ENCODE data around the gene C14orf180. TPM values are rescaled to one million over a fixed set of nuclear protein-coding genes. Genes with fewer than 3 reads are reported as not detected.

C14orf180 gene
- total RNA-seq, 1 donor from 2014 or later: 40.0 TPM

DNA sequence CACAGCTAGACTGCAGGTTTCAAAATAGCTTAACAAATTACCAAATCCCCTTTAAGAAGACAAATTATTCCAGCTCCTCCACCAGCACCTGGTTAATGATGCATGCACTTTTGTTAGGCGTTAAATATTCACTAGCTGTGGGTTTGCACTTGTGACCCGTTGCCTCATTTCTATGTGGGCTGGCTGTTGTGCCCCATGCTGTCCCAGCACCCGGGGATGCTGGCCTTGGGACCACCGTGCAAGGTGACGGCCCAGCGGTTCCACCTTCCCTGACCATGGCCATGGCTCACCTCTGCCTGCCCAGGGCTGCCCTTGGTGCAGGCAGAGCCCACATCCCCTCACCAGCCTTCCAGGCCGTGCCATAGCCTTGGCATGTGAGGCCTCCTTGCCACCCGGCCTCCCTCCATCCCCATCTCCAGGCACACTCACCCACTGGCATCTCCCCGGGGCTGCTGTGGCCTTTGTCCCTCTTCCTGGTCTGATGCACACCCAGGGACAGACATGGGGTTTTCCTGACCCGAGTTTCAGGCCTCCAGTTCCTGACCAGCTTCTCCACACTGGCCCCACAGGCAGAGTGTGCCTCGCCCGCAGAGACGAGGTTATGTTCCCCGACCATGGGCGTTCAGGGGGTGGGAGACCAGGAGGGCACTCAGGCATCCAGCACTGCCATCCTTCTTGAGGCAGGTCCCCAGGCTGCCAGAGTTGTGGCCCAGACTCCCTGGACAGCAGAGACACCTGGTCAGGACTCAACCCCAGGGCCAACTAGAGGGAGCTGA, 20.3 kb upstream of the C14orf180 start:
- no peak for ATAC-seq
- peak; percentile 62 for DNase-seq (ENCODE audit: missing footprints)
- intact Hi-C loops (cut with DNase I): no loop called here

DNA sequence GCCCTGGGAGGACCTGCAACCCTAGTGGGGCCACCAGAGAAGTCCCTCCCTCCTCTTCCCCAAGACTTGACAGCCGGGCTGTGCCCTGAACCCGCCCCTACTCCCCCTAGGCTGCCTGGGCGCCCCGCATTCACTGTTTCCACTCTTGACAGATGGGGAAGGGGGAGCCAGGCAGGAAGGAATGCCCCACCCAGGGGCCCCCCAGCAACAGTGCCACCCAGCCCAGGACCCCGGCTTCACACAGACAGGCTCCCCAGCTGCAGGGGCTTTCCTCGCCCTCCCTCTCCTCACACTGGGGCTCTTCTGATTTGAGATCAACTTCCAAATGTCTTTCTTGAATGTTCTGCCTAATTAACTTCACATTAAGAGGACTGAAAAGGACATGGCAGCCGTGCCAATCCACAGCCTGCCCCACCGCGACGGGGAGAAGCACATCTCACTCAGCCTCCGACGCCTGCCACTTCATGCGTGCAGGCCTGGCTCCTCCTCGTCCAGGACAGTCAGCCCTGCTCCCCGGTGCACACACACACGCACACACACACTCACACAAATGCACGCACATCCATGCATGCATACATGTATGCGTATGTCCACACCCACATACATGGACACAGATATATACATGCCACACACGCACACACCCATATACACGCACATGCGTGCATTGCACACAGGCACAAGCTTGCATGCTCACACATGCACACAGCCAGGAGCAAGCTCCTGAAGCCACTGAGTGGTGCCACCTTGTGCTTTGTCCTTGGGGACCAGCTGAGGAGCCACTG, 19.6 kb upstream of the C14orf180 start:
- DNase-seq (ENCODE audit: missing footprints): peak; percentile 39
- intact Hi-C loops (cut with DNase I): loop anchor here (5.0 kb wide), 2 partner anchors 82 to 483 kb away; no protein-coding TSS in a partner anchor
- ATAC-seq: no peak

DNA sequence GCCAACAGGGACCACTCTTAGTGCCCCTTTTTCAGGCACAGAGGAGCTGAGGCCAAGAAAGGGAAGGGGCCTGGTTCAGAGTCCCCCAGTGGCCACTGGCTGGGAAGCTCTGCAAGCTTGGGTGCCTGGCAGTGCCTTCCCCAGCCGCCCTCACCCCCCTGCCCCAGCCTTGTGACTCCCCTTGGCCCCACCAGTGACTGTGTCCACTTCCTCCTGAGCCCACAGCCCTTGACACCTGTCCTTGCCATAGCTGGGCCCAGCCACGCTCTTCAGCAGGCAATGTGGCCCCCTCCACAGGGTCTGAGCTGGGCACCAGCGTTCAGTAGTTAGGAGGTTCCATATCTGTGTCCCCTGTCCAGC, 19.0 kb upstream of the C14orf180 start:
- DNase-seq (ENCODE audit: missing footprints) (peak; percentile 9), ATAC-seq (no peak)

DNA sequence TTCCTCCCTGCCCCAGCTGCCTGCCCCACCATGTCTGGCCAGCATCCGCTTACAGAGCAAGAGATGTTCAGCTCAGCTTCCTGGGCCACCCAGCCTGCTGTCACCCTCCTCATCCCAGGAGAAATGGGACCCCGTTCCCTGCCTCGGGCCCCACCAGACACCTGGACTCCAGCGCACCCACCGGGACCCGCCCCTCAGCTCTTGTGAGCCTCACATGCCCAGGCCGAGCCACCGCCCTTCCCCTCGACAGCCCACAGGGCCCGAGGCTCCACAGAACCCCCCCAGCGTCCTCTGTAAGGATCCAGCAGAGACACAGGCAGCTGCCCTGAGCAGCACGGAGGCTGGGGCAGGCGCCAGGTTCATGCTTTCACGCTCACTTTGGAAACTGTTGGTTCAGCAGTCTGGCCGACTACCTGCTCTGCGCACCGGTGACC, 18.4 kb upstream of the C14orf180 start:
- intact Hi-C loops (cut with DNase I): loop anchor here (5.0 kb wide), 2 partner anchors 81 to 484 kb away; no protein-coding TSS in a partner anchor
- DNase-seq (ENCODE audit: missing footprints): peak; percentile 47

More for the DNA sequence above, 19.0 kb upstream of the C14orf180 start:
- intact Hi-C loops (cut with DNase I): loop anchor here (5.0 kb wide), 2 partner anchors 82 to 483 kb away; no protein-coding TSS in a partner anchor

DNA sequence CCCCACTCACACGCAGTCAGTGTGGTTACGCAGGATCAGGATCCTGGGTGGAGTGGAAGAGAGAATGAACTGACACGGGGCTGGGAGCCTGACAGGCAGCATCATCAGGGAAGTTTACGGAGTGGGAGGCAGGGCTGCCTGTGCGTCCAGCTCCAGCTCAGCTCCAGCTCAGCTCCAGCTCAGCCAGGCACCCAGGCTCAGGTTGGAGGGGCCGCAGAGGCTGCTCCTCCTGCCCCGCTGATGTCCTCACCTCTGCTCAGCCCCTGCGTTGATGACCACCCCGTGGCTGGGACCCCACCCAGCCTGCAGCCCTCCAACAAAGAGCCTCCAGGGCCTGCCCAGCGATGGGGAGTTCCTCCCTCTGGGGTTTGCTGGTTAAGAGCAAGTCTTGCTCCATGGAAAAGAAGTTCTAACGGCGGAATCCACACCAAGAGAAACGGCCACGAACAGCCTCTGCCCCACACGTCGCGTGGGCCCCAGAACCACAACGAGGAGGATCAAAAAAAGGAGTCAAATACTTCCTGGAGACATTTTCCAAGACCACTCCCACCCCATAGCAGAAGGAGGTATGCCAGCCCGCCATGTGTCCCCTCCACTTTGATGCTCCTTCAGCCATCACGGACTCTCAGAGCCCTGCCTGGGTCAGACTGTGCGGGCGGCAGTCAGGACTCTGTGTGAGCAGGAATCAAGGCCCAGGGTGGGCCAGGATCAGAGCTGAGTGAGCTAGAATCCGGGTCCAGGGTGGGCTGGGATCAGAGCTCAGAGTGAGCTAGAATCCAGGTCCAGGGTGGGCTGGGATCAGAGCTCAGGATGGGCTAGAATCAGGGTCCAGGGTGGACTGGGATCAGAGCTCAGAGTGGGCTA, 17.7 kb upstream of the C14orf180 start:
- peak; percentile 65 for DNase-seq (ENCODE audit: missing footprints)
- ATAC-seq: no peak
- intact Hi-C loops (cut with DNase I): loop anchor here (5.0 kb wide), 2 partner anchors 80 to 485 kb away; no protein-coding TSS in a partner anchor

More for the DNA sequence above, 18.4 kb upstream of the C14orf180 start:
- ATAC-seq: no peak

DNA sequence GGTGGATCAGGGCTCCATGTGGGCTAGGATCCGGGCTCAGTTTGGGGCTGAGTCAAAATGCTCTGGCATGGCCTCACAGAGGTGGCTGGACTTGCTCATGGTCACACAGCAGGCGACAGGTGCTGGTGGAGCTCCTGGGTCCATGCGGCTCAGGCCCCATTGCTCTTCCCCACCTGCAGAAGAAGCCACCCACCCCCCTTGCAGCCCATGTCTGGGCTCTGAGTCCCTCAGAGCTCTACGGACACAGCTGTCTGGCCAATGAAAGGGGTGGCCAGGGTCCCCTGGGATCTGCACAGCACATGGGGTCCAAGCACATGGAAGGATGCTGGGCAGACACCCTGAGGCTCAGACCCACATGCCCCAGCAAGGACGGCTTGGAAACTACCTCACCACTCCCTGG, 17.0 kb upstream of the C14orf180 start:
- intact Hi-C loops (cut with DNase I): loop anchor here (5.0 kb wide), 2 partner anchors 80 to 485 kb away; no protein-coding TSS in a partner anchor
- no peak for ATAC-seq
- DNase-seq (ENCODE audit: missing footprints): peak; percentile 52

DNA sequence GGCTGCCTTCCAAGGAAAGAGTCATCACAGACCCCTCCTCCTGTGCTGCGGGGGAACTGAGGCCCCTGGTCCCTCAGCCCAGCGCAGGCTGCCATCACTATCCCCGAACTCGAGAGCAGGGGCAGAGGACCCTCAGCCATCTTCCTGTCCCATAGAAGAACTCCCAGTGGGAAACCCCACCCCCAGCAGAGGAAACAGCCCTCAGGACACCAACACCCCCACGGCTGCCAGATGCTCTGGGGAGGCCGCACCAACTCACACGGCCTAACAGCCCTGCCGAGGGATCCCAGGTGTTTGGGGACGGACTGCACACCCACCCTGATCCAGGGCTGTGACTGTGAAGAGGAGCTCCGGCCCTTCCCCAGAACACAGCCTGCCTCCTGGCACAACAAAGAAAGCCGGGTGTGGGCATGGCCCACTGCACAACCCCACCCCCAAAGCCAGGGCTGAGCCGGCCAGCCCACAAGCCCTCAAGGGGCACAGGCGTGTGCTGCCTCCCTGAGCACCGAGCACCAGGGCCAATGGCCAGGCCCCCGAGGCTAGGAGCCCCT, 16.3 kb upstream of the C14orf180 start:
- ATAC-seq (no peak), DNase-seq (ENCODE audit: missing footprints) (peak; percentile 33)
- intact Hi-C loops (cut with DNase I): loop anchor here (5.0 kb wide), 2 partner anchors 79 to 486 kb away; no protein-coding TSS in a partner anchor

DNA sequence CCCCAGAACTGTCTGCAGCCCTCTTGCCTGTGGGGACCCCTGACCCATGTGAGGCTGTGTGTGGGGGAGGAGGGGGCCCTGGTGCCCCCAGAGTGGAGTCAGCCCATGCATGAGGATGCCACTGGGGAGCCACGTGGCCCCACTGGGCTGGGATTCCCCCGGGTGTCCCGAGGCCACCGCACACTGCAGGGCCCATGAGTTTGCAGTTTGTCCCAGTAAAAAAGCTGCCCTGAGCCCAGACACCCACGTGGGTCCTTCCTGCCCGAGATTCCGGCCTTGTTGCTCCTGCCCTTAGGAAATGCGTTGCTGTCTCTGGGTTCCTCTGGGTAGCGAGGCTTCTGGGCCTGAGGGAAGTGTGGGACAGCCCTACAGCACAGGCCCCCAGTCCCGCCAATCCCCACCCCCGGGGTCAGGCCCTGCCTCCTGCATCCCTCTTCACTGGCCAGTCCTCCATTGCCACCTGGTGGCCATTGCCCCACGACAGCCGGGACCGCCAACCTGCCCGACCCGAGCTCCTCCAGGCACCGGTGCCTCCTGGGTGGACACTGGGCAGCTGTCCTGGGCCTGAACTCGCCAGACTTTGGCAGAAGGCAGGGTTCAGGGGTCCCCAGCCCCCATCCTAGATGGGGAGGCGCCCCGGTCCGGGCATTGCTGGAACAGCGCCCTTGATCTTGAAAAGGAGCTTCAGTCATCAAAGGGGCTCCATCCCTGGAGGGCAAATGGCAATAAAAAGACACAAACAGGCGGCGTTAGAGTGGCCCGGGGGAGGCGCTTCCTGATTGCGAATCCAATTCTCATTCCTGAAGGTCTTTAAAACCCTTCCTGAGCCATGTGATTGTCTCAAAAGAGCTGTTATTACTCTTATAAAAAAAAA, 15.6 kb upstream of the C14orf180 start:
- intact Hi-C loops (cut with DNase I): loop anchor here (1.0 to 5.0 kb wide), 3 partner anchors 78 to 487 kb away; no protein-coding TSS in a partner anchor
- DNase-seq (ENCODE audit: missing footprints) (peak; percentile 13), ATAC-seq (peak; percentile 72)

DNA sequence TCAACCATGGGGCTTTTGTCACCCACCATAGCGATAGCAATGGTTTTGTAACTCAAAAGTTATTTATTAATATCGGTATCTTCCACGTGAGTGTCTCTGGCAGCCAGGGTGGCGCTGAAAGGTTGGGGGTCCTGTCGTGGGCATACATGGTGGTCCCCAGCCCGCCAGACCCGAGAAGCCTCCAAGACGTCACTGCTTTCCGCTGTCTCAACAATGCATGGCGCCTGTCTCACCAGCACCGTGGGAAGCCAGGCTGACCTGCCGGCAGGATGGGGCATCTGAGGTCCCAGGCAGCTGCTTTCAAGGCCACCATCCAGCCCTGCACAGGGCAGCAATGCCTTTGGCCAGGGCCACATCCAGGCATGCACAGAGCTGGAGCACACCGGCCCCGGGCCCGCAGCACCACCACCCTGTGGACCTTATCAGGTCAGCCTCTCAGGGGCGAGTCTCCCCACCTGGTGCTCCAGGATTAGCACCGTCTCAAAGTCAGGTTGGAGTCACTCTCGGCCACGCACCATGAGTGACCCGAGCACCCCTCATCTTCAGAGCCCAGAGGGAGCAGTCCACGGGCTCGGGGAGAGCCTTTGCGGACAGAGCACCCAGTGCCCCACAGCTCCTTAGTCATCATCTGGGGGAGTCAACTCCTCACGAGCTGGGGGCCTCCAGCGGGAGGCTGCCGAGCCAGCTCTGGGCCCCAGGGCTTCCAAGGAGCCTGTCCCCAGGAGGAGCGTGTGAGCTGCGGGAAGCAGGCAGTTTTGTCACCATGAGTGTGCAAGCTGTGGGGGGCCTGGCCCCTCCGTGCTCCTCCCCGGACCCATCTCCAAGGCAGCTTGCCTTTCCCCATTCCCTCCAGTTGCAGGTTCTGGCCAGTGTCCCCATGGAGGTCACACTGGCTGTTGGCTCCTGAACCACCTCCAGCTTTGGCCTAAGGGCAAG, 14.6 kb upstream of the C14orf180 start:
- intact Hi-C loops (cut with DNase I): loop anchor here (1.0 to 5.0 kb wide), 3 partner anchors 77 to 488 kb away; no protein-coding TSS in a partner anchor
- ATAC-seq (no peak), DNase-seq (ENCODE audit: missing footprints) (no peak)

DNA sequence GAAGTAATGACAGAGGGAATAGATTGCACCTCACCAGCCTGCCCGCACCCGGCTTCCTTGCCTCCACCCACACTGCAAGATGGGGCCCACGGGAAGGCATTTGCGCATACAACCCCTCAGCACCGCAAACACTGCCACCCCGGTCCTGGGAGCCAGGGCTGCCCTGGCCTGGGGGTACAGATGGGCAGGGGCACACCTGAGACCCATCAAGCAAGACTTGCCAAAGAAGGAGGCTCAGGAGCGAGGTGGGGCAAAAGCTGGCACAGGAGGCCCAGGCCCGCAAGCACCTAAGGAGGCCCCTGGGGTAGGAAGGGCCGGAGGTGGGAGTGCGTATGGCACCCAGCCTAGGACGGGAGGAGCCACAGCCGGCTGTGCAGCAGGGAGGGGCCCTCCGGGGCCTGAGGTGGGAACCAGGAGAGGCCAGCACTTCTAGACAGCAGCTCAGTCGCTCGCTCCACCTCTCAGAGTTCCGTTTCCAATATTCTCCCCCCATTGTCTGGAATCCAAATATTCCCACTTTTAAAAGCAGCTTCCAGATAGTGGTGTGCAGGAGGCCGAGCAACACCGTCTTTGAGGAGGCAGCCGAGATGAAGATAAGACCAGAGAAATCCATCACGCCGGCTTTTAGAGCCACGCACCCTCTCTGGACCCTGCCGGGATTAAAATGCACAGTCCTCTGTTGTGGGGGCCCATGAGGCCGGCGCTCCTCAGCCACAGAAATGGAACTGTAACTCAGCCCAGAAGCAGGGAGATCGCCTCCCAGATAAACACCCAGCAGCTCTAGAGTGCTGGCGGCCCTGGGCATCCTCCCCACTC, 12.2 kb upstream of the C14orf180 start:
- ATAC-seq (no peak), DNase-seq (ENCODE audit: missing footprints) (no peak)
- intact Hi-C loops (cut with DNase I): no loop called here

DNA sequence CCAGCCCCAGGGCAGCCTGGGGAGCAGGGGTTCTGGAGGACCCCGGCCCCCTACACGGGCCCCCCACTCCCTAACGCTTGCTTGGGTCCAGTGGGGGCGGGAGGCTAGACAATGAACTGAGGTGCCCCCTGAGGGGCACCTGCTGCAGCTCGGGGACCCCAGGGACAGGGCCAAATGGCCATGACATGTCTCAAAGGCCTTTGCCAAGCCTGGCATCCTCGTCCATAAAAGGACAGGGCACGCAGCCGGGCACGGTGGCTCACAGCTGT, 11.7 kb upstream of the C14orf180 start:
- ATAC-seq: no peak
- no peak for DNase-seq (ENCODE audit: missing footprints)
- intact Hi-C loops (cut with DNase I): no loop called here

DNA sequence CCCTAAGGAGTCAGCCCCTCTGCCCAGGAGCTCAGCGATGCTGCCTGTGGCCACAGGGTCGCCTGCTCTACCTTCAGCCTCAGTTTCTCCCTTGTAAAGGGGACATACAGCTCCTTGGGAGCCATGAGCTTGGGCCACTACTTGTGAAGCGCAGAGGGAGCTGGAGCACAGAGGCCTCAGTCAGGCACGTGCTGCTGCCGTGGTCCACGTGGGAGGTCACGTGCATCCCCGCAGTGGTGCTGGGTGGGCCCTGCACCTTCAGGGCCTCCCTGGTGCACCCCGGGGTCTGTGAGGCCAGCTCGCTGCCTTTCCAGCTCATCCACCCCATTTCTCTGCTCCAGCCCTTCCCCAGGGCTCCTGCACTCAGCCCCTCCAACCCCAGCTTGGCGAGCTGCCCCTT, 10.9 kb upstream of the C14orf180 start:
- ATAC-seq: no peak
- no peak for DNase-seq (ENCODE audit: missing footprints)
- intact Hi-C loops (cut with DNase I): no loop called here

DNA sequence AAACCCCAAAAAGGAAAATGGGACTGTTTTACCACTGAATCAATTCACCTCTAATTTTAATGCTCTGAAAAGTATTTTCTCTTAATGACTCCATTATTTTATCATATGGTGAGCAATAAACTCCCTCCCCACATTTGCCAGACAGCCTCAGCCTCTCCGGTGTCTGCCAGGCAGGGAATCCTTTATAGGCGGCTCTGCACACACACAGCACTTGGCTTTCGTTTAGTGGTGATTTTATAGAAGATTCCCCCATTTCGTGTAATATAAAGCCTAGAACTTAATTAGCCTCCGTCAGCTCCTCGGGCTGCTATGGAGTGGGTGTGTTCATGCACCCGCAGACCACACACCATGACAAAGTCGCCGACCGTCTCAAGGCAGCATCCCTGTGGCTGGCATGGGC, 10.1 kb upstream of the C14orf180 start:
- intact Hi-C loops (cut with DNase I): no loop called here
- no peak for ATAC-seq
- DNase-seq (ENCODE audit: missing footprints): no peak

DNA sequence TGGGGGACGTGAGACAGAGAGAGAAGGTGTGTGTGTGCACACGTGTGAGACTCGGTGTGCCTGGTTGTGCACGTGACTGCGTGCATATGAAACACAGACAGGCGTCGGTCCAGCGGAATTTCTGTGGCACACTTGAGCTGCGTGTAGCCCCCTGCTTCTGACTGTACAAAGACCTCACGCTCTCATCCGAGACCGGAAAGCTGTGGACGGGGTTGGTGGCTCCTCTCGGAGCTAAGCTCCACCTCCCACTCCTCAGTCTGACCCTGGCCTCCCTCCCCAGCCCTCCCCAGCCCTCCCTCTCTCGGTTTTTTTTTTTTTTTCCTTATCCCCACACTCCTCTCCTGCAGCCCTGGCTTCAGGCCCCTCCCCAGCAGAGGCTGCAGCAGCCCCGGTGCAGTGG, 8.3 kb upstream of the C14orf180 start:
- no peak for DNase-seq (ENCODE audit: missing footprints)
- intact Hi-C loops (cut with DNase I): no loop called here
- no peak for ATAC-seq

DNA sequence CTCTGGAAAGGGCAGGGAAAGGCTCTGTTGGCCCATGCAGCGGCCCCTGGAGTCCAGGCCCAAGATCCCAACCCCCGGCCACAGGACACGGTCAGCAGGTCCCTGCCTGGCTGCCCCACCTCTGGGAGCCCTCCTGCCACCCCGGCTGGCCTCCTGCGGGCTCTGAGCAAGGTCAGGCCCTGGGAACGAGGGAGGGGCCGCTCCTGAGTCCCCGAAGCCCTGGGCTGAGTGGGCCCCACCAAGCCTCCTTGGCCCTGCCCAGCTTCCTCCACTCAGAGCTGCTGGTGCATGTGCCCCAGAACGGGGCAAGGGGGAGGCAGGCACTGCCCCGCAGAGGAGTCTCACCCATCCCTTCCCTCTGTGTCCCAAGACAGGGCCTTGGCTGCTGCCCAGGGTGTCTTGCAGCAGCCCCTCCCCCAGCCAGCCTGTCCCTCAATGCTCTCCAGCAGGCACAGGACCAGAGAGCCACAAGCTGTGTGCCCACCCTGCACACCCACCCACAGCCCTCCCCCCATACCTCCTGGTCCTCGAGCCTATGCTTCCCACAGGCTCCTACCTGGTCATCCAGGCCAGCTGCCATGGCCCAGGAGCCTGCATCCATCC, 7.4 kb upstream of the C14orf180 start:
- intact Hi-C loops (cut with DNase I): no loop called here
- DNase-seq (ENCODE audit: missing footprints): no peak
- peak; percentile 20 for ATAC-seq

Data from Right ventricle myocardium inferior (tissue), 1 donor.